ENCODE results near the gene LBX2.
A peak's percentile ranks its signal among the peaks of the same experiment; 100 is the strongest.

Gene LBX2, protein sequence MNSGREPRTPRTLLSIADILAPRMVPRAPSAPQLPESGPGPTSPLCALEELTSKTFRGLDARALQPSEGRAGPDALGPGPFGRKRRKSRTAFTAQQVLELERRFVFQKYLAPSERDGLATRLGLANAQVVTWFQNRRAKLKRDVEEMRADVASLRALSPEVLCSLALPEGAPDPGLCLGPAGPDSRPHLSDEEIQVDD

DNA sequence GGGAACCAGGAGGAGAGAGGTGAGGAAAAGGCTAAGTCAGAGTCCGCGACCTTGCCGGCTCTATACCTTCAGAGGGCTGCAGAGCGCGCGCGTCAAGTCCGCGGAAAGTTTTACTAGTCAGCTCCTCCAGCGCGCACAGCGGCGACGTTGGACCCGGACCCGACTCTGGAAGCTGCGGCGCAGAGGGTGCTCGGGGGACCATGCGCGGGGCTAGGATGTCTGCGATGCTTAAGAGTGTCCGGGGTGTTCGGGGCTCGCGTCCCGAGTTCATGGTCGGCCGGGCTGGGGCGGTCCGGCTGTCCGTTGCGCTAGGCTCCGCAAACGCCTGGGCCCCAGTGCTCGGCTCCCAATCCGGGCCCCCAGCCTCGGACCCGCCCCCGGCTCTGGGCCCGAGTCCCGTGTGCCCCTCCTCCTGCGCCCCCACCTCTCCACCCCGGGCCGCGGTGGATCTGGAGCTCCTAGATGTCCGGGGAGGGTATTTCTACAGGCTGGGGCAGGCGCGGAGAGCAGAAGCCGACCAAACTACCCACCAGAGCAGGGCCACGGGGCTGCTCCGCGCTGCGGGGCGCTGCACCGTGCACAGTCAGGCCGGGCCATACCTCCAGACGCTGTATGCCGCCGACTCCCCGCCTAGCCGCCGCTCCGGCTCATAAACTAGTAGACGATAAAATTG lies at the start of gene LBX2:
LBX2 (minus strand) TSS at position 337 of the 673 bp plus-strand sequence; CDS start at position 271, 66 bp downstream.
- no peak for DNase-seq

DNA sequence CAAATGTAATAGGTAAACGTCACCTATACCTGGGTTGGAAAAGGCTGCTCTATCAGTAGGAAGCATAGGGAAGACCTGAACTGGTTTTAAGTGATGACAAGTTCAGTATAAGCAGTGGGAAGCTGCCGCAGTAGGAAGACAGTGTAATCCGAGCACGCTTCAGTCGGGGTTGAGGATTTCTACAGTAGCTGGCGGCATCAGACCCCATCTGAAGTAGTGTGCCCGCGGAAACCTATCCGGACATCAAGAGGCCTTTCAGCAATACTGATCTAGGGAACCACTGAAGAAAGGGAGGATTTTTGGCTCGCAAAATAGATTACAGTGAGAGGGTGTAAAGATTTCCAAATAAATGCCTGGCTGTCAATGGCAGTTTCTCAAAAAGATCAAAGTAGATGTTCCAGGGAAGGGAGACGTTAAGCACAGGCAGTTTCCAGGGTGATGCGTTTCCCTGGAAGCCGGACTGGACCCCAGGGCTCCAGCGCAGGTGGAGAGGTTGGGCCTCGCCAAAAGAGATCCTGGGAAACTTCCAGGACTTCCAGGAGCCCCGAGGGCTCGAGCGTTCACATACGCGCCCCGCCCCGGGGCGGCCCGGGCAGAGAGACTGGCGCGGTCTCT lies 49.0 kb upstream of the LBX2 start:
- no peak for DNase-seq

DNA sequence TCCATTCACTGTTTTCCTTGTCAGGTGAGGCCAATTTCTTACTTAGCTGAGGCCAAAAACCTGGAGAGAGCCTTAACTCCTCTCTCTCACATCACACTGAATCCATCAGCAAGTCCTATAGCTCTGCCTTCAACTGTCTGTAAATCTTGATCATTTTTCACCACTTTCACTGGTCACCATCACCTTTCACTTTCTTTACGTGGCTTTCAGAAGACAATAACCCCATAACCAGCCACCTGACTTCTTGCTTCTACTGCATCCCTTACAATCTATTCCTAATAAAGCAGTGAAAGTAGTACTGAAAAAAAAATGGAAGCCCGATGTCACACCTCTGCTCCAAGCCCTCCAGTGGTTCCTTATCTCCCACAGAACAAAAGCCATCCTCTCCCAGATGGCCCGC lies 46.6 kb upstream of the LBX2 start:
- no peak for DNase-seq

DNA sequence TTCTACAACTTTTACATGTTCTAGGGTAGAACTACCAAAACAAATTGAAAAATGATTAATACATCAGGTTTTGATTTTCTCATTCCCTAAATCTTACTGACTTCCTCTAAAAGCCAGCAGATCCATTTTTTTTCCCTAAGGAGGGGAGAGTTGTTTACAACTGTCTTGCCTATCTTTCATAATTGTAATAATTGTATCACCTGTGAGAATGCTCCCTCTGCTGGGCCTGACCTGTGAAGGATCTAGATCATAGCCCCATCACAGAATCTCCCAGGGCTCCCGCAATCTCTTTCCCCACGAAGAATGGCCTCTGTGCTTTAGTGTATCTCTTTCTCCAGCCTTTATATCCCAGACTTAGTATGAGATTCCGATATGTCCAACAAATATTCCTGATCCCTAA lies 45.2 kb upstream of the LBX2 start:
- DNase-seq, result no peak

DNA sequence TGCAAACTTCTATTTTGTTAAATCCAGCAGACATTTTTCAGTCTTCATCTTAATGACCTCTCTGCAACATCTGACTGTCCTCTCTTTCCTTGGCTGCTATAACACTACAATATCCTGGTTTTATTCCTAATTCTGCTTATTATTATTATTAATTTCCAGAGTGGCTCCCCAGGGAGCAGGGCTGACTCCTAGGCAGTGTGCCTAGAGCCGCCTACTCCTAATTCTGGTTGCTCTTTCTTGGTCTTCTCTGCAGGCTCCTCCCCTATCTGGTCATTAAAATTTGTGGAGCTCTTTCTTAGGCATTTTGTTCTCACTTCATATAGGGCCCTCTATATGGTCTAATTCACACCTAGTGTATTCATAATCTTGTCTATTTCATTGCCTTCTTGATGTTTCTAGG lies 43.6 kb upstream of the LBX2 start:
- DNase-seq, result no peak

DNA sequence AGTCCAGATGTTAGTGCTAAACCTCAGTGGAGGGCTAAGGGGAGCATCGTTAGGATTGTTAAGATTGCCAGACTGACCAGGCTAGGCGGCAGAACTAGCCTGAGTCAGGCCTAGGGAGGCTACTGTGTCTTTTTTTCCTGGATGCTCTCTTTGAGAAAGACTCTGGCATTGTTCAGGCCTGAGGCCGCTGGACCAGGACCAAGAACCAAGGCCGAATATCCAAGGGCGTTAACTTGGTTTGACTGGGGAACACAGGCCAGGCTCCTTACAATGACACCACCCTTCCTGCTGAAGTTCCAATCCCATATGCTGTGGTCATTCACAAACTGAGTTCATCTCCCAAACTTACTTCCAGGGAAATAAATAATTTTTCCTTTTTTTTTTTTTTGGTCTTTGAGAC lies 40.9 kb upstream of the LBX2 start:
- DNase-seq, result no peak

DNA sequence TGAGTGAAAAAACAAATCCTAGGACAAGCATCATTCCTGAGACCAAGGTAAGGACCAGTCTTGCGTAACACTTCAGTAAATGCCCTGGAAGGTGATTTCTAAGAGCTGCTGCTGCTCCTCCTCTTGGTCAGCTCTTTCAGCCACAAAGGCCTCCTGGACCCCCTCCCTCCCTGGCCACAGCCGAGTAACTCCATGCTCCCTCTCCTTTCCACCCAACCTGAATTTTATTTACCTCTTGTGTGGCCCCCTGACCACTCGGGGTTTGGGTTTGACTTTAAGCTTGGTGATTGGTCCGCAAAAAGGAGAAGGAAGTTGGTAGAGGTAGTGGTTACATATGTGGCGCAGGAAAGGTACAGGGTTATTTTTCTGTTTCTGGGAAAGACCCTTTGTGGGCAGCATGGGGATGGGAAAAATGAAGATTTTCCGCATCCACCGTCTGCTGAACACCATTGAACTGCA lies 39.5 kb upstream of the LBX2 start:
- DNase-seq, result no peak

DNA sequence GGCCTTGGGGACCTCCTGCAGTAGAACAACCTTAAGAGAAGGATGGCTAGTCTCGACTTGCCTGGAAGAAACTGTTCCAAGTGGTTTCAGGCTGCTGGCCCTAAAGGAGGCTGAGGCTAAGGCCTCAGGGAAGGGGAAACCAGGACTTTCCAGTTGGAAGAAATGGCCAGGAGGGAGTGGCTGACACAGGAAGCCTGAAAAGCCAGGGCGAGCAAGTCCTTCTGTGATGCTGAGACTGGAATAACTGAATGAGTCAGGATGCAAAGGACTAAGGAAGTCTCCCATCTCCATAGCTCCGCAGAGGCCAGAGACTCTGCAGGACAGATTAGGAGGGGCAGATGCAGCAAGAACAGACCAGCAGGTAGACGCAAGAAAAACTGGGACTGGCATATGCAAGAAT lies 37.7 kb upstream of the LBX2 start:
- no peak for DNase-seq

DNA sequence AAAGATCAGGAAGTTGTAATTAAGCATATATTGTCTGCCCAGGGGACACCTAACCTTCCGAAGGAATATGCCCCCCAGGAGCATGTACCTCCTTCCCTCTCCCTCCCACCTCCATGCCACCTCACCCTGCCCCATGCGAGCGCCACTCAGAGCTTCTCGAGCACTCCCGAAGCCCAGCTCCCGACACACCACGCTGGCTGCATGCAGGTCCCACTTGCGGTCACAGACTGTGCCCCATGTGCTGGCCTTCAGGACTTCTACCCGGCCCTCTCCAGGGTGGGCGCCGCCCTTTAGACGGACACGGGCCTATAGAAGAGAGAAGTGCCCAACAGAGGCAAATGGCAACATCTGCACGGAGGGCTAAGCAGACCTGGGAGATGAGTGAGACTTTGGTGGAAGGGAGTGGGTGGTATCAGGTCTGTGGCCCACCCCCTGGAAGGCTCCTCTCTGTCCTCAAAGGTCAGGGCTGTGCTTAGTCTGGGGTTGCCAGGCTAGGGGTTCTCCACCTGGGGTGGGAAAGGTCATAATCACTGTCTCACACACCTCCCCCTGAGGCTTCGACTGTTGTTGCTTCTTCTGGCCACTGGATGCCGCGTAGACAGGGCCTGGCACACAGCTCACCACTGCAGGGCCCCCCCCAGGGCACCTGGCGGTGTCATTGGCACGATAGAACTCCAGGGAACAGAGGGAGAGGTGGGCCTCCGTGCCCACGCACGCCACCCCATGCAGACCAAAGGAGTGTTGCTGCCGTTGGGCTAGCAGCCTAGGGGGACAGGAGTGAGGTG lies 37.0 kb upstream of the LBX2 start:
- DNase-seq, result no peak

DNA sequence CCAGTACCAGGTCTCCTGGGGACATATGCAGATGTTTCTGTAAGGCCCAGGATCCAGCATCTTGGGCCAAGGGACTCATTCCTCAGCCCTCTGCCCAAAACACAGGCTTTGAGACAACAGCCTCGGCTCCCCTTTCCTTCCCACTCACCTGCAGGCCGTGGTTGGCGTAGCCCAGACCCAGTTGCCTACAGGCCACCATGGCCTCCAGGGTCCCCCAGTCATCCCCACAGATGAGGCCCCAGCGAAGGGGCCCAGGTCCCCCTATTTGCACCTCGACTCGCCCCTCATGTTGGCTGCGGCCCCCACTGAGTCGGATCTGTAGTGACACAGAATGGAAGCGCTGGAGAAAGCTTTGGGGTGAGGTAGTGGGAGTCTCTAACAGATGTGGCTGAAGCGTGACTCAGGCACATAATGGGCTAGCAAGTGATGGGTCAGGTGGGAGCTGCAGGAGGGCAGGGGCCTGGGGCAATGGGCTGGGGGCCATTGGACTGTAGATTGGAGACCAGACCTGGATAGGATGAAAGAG lies 36.1 kb upstream of the LBX2 start:
- no peak for DNase-seq

DNA sequence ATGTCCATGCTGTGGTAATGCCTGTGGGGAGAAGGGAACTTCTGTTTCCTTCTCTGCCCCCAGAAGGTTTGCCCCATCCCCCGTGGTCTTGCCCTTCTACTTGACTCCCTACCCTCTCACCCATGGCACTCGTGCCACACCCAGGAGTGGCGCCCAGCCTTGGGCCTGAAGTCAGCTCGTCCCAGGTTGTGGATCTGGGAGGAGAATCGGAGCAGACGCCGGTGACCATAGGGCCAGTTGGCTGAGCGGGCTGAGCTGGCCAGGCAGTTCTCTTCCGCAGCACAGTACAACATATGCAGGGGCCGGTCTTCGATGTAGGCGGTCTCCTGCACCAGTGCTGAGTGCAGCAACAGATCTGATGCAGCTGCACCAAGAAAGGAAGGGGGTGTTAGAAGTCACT lies 35.0 kb upstream of the LBX2 start:
- DNase-seq, result no peak

DNA sequence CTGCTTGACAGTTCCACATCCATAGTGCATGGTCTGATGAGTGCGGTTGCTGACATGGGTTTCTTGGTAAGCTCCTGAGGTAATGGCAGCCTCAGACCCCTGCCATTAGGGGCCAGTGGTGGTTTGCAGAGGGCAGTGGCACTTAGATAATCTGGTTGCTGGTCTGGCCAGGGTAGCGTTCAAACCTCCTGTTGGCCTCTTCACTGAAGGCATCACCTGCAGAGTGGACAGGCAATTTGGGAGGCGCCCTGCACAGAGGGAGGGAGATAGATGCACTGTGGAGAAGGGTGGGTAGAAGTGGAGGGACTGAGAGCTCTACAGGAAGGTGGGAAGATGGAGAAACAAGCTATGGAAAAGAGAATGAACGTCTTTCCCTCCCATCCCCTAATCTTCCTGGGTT lies 34.1 kb upstream of the LBX2 start:
- DNase-seq, result no peak

DNA sequence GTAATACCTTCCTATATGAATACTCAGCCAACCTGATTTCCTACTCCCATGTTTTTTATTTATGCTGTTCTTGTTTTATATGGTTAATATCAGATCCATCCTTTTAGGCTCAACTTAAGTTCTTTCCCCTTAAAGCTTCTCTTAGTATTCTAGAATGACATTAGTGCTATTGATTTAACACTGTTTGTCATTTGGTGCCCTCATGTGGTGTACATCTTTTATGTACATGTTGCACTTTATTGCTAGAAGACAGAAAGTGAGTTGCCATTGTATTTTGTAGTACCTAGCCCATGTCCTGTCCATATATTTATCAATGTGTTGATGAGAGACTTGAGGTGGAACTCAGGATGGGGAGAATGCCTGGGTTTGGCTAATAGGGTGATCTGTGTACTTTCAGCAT lies 32.8 kb upstream of the LBX2 start:
- no peak for DNase-seq

DNA sequence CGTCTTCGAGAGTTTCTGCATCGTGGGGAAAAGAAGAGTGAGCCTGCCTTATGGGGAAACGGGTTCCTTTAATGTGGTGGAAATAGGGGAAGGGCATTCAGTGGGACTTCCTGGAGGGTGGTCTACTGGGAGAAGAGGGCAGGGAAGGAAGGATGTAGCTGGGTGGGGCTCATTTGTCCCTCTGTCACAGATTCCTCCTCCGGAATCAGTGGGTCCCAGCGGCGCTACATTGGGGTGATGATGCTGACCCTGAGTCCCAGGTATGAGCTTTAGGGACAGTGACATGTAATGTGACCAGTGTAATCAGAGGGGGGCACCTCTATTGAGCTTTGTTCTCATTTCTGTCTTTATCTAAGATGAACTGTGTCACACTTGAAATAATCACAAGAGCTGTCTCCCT lies 32.3 kb upstream of the LBX2 start:
- DNase-seq, result no peak

DNA sequence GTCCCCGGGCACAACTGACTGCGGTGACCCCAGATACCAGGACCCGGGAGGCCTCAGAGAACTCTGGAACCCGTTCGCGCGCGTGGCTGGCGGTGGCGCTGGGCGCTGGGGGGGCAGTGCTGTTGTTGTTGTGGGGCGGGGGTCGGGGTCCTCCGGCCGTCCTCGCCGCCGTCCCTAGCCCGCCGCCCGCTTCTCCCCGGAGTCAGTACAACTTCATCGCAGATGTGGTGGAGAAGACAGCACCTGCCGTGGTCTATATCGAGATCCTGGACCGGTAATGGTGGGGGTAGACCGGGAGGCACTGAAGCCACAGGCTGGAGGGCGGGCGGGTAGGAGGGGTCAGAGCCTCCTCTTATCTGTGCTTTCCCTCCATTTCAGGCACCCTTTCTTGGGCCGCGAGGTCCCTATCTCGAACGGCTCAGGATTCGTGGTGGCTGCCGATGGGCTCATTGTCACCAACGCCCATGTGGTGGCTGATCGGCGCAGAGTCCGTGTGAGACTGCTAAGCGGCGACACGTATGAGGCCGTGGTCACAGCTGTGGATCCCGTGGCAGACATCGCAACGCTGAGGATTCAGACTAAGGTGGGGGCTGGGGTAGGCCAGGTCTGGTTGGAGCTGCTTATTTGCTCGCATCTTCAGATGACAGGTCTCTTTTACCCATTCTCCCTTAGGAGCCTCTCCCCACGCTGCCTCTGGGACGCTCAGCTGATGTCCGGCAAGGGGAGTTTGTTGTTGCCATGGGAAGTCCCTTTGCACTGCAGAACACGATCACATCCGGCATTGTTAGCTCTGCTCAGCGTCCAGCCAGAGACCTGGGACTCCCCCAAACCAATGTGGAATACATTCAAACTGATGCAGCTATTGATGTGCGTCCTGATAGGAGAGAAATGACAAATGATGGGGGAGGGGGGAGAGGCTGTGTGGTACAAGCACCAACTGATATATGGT lies 31.1 kb upstream of the LBX2 start:
- DNase-seq, result no peak

DNA sequence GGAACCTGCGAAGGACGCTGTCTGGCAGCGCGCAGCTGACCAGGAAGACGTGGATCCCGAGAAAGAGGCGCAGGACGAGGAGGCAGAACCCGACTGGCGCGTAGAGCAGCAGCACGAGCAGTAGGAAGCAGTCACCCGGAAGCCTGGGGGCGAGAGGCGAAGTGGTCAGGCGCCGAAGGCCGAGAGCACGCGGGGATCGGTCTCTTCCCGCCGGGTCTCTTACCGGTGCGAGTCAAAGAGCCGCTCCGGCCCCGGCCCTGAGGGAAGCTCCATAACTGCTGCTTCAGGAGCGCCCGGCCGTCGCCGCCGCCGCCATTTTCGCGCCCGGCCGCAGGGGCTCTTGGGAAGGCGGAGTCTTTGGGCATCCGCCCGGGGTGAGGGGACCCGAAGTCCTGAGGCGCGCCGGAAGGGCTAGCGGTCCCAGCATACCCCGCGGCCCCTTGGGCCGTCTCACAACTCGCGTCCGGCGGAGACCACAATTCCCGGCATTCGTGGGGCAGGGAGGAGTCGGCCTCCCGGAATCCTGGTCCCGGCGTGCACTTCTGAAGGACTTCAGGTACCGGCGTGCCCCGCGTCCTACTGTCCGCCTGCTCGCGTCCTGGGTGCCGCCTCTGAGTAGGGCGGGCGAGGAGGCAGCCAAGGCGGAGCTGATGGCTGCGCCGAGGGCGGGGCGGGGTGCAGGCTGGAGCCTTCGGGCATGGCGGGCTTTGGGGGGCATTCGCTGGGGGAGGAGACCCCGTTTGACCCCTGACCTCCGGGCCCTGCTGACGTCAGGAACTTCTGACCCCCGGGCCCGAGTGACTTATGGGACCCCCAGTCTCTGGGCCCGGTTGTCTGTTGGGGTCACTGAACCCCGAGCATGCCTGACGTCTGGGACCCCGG lies 30.2 kb upstream of the LBX2 start, which contains the start of the genes AUP1 and HTRA2:
AUP1 (minus strand) TSS at position 350 of the 882 bp plus-strand sequence; CDS start at position 273, 77 bp downstream.
HTRA2 (plus strand) TSS at position 577 of the 882 bp plus-strand sequence; CDS start at position 651, 74 bp downstream.
- DNase-seq, result peak; percentile 81

DNA sequence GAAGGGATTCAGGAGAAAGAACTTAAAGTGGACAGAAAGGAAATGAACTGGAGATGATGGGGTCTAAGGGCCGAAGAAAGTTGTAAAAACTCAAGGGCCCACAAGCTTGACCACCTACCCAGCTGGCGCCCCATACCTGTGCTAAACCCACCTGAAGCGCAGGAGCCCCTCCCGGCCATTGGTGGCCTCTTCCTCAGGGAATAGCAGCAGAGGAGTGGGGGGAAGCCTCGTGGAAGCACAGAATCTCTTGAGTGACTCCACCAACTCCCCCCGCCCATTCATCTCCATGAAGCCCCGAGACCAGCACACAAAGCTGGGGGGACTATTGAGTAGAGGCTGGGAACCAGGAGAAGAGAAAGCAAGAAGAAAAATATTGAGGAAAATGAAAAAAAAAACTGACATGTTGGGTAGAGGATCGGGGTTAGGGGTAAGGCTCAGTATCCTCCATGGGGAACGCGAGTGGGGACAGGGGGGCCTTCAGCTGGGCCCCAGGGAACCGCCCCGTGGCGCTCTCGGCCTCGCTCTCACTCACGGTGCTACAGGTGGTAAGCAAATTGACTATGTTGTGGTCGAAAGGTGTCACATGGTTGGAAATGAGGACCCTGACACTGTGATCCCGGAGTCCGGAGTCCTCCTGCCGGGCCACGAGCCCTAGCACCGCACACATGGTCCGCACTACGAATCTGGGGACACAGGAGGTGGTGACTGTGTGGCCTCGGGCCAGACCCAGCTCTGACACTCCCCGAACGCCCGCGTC lies 29.4 kb upstream of the LBX2 start:
- no peak for DNase-seq

DNA sequence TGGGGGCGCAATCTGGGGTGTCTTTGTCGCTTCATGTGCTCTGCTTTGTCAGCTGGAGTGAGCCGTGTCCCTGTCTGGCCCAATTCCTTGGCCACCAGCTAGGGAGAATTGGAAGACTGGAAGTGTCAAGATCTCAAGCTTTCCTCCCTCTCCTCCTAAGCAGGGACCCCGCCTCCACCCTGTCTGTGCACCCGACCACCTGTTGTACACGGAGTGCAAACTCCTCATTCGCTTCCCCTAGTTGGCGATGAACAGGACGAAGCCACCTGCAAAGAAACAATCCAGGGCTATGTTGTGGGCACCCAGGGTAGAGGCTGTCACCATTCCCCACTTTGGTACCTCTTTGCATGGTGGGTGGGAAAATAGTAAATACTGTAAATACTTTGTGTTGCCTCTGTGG lies 28.3 kb upstream of the LBX2 start:
- no peak for DNase-seq

DNA sequence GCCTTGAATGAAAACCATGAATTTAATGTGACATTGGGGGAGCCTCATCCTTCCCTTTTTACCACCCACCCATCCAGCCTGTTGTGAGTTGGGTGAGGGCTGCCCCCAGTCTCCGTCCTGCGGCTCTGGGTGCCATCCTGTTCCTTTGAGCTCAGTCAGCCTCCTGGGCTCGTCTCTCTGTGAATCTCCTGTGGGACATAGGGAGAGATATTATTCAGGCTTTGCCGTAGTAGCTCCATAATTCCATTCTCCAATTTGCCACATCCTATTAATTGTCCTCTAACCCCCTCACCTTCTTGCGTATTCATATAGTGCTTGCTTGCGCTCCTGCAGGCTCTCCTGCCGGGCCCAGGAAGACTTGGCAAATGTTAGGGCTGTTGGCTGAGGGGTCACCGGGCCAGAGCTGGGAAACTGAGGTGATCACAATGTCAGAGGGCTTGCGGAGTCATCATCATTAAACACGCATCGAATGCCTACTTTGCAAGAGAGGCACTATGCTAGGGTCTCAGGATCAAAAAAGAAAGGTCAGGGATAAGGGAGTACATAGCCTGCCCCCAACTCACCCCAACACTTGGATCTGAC lies 27.3 kb upstream of the LBX2 start:
- DNase-seq, result no peak

All from NCI-H2029 treated with DMSO at 0.1 percent for 48 hours (cell line).